ENCODE results near the gene TMEM121B.

TMEM121B gene

DNA sequence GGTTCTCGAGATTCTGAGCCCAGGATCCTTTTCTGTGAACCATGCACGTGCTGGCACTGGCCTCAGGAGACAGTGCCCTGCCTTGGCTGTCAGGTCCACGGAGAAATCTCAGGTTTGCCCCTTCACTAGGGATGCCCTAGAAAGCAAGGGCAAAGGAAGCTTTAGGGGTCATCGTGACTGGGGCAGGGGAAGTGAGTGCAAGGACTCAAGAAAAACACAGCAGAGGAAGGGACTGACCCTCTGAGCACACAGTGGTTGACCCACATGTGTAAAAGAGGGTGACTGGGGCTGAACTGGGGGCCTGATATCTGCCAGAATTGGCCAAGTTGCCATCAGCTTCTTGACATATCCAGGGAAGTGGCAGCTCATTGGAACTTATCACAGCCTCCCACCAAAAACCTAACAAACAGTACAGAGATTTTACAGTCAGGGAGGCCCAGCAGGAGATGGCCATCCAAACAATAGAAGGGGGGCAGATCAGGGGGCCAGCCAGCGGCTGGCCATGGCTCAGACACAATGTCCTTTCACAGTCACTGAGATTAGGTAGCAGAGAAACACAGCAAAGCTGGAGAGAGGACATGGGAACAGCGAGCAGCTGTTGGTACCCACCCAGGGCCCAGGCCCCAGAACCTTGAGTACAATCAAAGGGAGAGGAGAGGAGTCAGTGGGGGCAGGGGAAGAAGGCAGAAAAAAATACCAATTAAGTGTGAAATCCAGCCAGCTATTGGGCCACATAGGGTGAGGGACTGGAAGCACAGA, 4.4 kb downstream of the TMEM121B start:
- no peak overlapping the region for H3K9ac ChIP-seq (ENCODE audit: low read length)

DNA sequence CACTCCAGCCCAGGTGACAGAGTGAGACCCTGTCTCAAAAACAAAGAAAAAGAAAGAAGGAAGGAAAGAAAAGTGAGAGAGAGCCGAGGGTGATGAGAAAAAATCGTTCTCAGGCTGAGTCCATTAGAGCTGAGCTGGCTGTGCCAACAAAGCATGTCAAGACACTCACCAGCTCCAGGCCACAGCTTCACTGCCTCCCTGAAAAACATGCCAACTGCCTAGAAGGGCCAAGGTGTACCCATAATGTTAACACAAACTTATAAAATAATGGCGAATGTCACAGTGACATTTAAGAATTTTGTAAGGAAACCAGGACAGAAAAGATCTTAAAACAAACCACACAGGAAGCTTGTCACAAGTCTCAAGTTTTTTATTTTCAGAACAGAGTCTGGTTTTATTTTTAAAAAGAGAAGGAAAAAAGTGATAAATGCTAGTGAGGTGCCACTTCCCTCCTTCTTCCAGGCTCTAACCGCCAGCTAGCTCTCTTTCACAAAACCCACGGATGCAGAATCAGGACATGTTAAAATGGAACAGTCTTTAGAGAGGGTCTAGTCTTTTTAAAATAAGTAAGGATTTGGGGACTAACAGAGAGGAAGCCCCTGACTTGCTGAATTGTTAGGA, 5.1 kb downstream of the TMEM121B start:
- Histone ChIP-seq H3K36me3 (ENCODE audit: control insufficient read depth, low read depth, low read length) (no peaks in the 10 kb centered on the region), H3K27ac (ENCODE audit: low read length) (no peak overlapping the region), H3K27me3 (ENCODE audit: control insufficient read depth, insufficient read depth, low read length) (peaks cover 15% of the 10 kb centered on the region), H3K9ac (ENCODE audit: low read length) (no peak overlapping the region), H3K9me3 (ENCODE audit: control insufficient read depth, low read depth, low read length) (no peaks in the 10 kb centered on the region), H3K4me3 (ENCODE audit: low read length) (no peak overlapping the region), H3K4me1 (ENCODE audit: control insufficient read depth, low read depth, low read length) (peaks cover 13% of the 10 kb centered on the region)

More for the DNA sequence above, 4.4 kb downstream of the TMEM121B start:
- H3K36me3 ChIP-seq (ENCODE audit: control insufficient read depth, low read depth, low read length) = no peaks in the 10 kb centered on the region
- H3K27ac ChIP-seq (ENCODE audit: low read length) = no peak overlapping the region
- no peak overlapping the region for H3K4me3 ChIP-seq (ENCODE audit: low read length)
- no peaks in the 10 kb centered on the region for H3K9me3 ChIP-seq (ENCODE audit: control insufficient read depth, low read depth, low read length)
- H3K27me3 ChIP-seq (ENCODE audit: control insufficient read depth, insufficient read depth, low read length) = peaks cover 16% of the 10 kb centered on the region
- H3K4me1 ChIP-seq (ENCODE audit: control insufficient read depth, low read depth, low read length) = peaks cover 14% of the 10 kb centered on the region

DNA sequence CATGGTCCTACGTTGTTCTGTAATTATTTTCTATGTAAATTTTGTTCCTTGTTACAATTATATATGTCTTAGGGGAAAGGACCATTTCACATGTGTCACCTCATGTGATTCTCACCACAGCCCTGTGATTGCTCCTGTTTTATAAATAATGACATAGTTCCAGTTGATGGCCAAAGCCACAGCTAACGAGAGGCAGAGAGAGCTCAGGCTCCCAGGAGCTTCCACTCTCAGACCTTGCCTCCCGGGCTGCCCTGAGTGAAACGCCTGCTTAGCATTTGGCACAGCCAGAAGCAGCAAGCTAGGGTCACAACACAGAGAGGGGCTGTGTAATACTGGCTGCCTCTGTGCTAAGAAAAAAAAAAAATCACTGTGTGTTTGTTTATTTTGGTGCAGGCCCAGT, 5.9 kb downstream of the TMEM121B start:
- H3K27ac ChIP-seq (ENCODE audit: low read length) = no peak overlapping the region
- peaks cover 15% of the 10 kb centered on the region for H3K27me3 ChIP-seq (ENCODE audit: control insufficient read depth, insufficient read depth, low read length)
- H3K4me1 ChIP-seq (ENCODE audit: control insufficient read depth, low read depth, low read length) = peaks cover 13% of the 10 kb centered on the region
- no peak overlapping the region for H3K4me3 ChIP-seq (ENCODE audit: low read length)
- no peaks in the 10 kb centered on the region for H3K9me3 ChIP-seq (ENCODE audit: control insufficient read depth, low read depth, low read length)
- no peak overlapping the region for H3K9ac ChIP-seq (ENCODE audit: low read length)
- no peaks in the 10 kb centered on the region for H3K36me3 ChIP-seq (ENCODE audit: control insufficient read depth, low read depth, low read length)

DNA sequence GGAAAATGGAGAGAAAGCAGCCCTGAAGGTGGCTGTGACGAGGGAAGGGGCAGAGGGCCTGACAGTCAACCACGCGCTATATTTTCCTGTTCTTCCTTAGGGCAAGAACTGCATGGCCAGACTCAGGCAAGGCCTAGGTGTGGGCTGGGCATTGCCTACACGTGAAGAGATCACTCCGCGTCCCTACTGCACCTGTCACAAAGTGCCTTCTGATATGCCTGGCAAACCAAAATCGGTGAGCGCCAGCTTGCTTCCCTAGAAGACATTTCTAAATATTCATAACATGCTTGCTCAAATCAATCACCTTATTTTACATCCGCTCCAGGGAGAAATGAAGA, 6.3 kb downstream of the TMEM121B start:
- Histone ChIP-seq H3K36me3 (ENCODE audit: control insufficient read depth, low read depth, low read length) (no peaks in the 10 kb centered on the region), H3K4me3 (ENCODE audit: low read length) (no peak overlapping the region), H3K27me3 (ENCODE audit: control insufficient read depth, insufficient read depth, low read length) (peaks cover 14% of the 10 kb centered on the region), H3K27ac (ENCODE audit: low read length) (no peak overlapping the region), H3K9me3 (ENCODE audit: control insufficient read depth, low read depth, low read length) (no peaks in the 10 kb centered on the region), H3K4me1 (ENCODE audit: control insufficient read depth, low read depth, low read length) (peaks cover 13% of the 10 kb centered on the region), H3K9ac (ENCODE audit: low read length) (no peak overlapping the region)

DNA sequence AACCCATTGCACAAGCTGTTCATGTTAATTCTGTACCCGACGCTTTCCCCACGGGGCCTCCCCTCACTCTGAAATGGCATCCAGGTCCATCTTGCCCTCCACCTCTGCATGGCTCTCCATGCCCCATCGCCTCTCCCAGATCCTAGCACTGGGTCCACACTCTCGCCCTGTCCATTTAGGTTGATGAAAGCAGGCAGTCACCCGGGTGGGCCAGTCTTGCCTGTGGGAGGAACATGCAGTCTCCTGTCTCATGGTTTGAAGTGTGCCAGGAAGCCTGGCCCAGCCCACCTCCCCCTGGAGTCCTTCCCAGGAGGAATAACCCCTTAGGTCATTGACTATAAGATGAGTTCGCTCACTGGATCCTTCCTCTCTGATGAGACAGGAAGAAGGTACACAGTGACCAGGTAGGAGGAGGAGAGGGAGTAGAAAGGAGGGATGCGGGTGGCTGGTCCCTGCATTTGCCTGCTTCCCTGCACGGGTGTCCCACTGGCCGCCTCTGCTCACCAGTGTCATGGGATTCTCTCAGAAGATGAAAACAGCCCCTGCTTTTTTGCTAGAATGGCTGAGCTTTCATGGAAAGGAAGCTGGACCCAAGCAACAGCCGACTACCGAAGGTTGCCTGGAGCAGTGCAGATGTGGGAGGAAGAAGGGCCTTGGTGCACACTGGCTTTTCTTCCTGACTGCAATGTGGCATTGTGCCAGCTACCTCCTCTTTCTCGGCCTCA, 6.8 kb downstream of the TMEM121B start:
- Histone ChIP-seq H3K9me3 (ENCODE audit: control insufficient read depth, low read depth, low read length) (no peaks in the 10 kb centered on the region), H3K27me3 (ENCODE audit: control insufficient read depth, insufficient read depth, low read length) (peaks cover 9% of the 10 kb centered on the region), H3K4me1 (ENCODE audit: control insufficient read depth, low read depth, low read length) (peaks cover 13% of the 10 kb centered on the region), H3K9ac (ENCODE audit: low read length) (no peak overlapping the region), H3K36me3 (ENCODE audit: control insufficient read depth, low read depth, low read length) (no peaks in the 10 kb centered on the region), H3K27ac (ENCODE audit: low read length) (no peak overlapping the region), H3K4me3 (ENCODE audit: low read length) (no peak overlapping the region)

DNA sequence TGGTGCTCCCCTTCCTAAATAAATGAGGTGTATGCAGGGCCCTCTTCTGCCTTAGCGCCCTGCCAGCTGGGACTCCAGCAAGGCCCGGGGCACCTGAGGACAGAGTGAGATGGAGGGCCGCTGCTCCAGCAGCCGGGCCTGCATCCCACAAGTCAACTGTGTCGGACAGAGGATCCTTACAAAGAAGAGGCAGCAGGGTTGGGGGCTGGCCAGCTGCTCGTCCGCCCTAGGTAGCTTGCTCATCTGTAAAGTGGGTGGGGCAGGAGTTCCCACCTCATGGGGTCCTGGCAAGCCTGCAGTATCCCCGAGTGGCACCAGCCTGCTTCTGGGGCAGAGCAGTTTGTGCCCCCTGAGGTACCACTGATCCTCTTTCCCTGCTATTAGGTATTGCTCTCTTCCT, 7.6 kb downstream of the TMEM121B start:
- no peak overlapping the region for H3K27ac ChIP-seq (ENCODE audit: low read length)
- no peaks in the 10 kb centered on the region for H3K36me3 ChIP-seq (ENCODE audit: control insufficient read depth, low read depth, low read length)
- H3K9ac ChIP-seq (ENCODE audit: low read length) = no peak overlapping the region
- H3K27me3 ChIP-seq (ENCODE audit: control insufficient read depth, insufficient read depth, low read length) = peaks cover 1% of the 10 kb centered on the region
- H3K4me3 ChIP-seq (ENCODE audit: low read length) = no peak overlapping the region
- peaks cover 13% of the 10 kb centered on the region for H3K4me1 ChIP-seq (ENCODE audit: control insufficient read depth, low read depth, low read length)
- no peaks in the 10 kb centered on the region for H3K9me3 ChIP-seq (ENCODE audit: control insufficient read depth, low read depth, low read length)

DNA sequence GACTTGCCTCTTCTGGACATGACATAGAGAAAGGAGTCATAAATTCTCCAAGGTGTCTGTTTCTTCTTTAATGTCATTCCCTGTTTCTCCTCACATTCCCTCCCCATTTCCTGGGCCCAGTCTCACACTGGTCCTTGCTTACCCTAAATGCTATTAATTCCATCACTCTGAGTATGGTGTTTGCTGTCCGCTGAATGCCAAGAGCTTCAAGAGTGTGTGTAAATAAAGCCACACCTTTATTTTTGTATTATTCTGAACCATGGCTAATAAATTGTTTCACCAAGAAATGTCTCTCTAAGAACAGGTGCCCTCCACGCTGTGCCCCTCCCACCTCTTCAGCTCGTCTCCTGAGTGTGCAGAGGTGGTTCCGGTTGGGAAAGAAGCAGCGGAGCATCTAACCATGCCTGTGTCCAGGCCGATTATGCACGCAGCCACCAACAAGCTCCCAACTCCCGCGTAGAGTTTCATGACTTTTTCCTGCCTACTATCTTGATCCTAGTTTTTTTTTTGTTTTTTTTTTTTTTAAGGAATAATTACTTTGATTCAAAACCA, 8.6 kb downstream of the TMEM121B start:
- Histone ChIP-seq H3K27me3 (ENCODE audit: control insufficient read depth, insufficient read depth, low read length) (no peaks in the 10 kb centered on the region), H3K4me3 (ENCODE audit: low read length) (no peak overlapping the region), H3K36me3 (ENCODE audit: control insufficient read depth, low read depth, low read length) (no peaks in the 10 kb centered on the region), H3K9me3 (ENCODE audit: control insufficient read depth, low read depth, low read length) (no peaks in the 10 kb centered on the region), H3K9ac (ENCODE audit: low read length) (no peak overlapping the region), H3K27ac (ENCODE audit: low read length) (no peak overlapping the region), H3K4me1 (ENCODE audit: control insufficient read depth, low read depth, low read length) (peaks cover 11% of the 10 kb centered on the region)

DNA sequence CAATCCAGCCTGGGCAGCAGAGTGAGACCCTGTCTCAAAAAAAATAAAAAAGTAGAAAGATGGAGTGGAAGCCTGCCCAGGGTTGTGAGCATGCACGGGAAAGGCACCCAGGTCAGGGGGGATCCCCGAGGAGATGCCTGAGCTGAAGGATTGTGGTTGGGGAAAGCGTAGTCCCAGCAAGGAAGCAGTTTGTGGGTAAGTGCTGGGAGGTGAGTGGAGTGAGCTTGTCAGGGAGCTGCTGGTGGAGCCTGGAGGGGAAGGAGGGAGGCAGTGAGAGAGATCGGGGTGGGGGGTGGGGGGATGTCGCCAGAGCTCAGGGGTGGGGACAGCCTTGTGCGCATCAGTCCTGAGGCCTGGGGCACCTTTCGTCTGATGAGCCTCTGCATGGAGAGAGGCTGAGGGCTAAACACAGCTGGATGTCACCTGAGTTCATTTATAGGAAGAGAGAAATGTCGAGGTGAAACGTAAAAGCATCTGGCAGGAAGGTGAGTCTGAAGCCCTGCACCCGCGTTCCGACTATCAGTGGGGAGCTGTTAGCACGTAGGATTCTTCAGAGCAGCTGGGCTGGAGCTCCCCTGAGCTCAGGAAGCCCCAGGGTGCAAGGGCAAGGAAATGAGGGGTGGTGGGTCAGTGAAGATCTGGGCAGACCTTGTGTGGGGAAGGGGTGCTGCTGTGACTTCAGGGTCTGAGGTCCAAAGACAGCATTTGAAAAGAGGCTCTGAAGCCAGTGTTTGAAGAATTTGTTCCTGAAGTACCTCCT, 10.2 kb downstream of the TMEM121B start:
- Histone ChIP-seq H3K27ac (ENCODE audit: low read length) (no peak overlapping the region), H3K36me3 (ENCODE audit: control insufficient read depth, low read depth, low read length) (no peaks in the 10 kb centered on the region), H3K27me3 (ENCODE audit: control insufficient read depth, insufficient read depth, low read length) (no peaks in the 10 kb centered on the region), H3K9me3 (ENCODE audit: control insufficient read depth, low read depth, low read length) (no peaks in the 10 kb centered on the region), H3K4me3 (ENCODE audit: low read length) (no peak overlapping the region), H3K9ac (ENCODE audit: low read length) (no peak overlapping the region), H3K4me1 (ENCODE audit: control insufficient read depth, low read depth, low read length) (no peaks in the 10 kb centered on the region)

DNA sequence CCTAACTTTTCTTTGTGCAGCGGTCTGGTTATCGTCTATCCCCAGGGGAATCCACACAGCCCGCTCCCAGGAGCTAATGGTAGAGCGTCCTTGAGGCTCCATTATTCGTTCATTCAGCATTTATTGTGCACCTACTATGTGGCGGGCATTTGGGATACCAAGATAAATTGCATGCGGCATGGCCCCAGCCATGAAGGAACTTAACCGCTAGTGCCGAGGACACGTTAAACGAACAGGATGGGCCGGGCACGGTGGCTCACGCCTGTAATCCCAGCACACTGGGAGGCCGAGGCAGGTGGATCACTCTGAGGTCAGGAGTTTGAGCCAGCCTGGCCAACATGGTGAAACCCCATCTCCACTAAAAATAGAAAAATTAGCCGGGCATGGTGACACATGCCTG, 11.2 kb downstream of the TMEM121B start:
- Histone ChIP-seq H3K36me3 (ENCODE audit: control insufficient read depth, low read depth, low read length) (no peaks in the 10 kb centered on the region), H3K4me3 (ENCODE audit: low read length) (no peak overlapping the region), H3K9me3 (ENCODE audit: control insufficient read depth, low read depth, low read length) (no peaks in the 10 kb centered on the region), H3K9ac (ENCODE audit: low read length) (no peak overlapping the region), H3K4me1 (ENCODE audit: control insufficient read depth, low read depth, low read length) (no peaks in the 10 kb centered on the region), H3K27me3 (ENCODE audit: control insufficient read depth, insufficient read depth, low read length) (no peaks in the 10 kb centered on the region), H3K27ac (ENCODE audit: low read length) (no peak overlapping the region)

DNA sequence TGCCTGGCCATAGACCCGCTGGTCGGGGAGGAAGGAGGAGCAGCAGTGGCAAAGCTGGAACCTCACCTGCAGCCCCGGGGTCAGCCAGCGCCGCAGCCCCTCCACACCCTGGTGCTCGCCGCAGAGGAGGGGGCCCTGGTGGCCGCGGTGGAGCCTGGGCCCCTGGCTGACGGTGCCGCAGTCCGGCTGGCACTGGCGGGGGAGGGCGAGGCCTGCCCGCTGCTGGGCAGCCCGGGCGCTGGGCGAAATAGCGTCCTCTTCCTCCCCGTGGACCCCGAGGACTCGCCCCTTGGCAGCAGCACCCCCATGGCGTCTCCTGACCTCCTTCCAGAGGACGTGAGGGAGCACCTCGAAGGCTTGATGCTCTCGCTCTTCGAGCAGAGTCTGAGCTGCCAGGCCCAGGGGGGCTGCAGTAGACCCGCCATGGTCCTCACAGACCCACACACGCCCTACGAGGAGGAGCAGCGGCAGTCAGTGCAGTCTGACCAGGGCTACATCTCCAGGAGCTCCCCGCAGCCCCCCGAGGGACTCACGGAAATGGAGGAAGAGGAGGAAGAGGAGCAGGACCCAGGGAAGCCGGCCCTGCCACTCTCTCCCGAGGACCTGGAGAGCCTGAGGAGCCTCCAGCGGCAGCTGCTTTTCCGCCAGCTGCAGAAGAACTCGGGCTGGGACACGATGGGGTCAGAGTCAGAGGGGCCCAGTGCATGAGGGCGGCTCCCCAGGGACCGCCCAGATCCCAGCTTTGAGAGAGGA, 11.9 kb downstream of the TMEM121B start:
- H3K9me3 ChIP-seq (ENCODE audit: control insufficient read depth, low read depth, low read length) = no peaks in the 10 kb centered on the region
- H3K9ac ChIP-seq (ENCODE audit: low read length) = no peak overlapping the region
- H3K36me3 ChIP-seq (ENCODE audit: control insufficient read depth, low read depth, low read length) = no peaks in the 10 kb centered on the region
- no peaks in the 10 kb centered on the region for H3K4me1 ChIP-seq (ENCODE audit: control insufficient read depth, low read depth, low read length)
- no peak overlapping the region for H3K27ac ChIP-seq (ENCODE audit: low read length)
- no peak overlapping the region for H3K4me3 ChIP-seq (ENCODE audit: low read length)
- no peaks in the 10 kb centered on the region for H3K27me3 ChIP-seq (ENCODE audit: control insufficient read depth, insufficient read depth, low read length)
